SU-DHL-6 (cell line): Measurements from ENCODE around the gene CEP97.
"Not testable (repeated sequence)": the region's sequence is repeated elsewhere in the genome, so short reads cannot be mapped to it uniquely, and the experiment has no call there.

Experiments
- H2AFZ ChIP-seq: fragments of 200-600 bp; sonication (generic); 2 replicates; pipeline ENCODE4 v1.6.1; 2014; ENCODE audit warnings: low read depth, mild to moderate bottlenecking, moderate library complexity, mixed read lengths, antibody characterized with exemption, low read length; ENCODE audit not compliant: severe bottlenecking
- H3F3A ChIP-seq: fragments of 200-600 bp; shearing (Covaris generic); 2 replicates; pipeline ENCODE4 v1.6.0; 2016; ENCODE audit warnings: antibody characterized with exemption, mild to moderate bottlenecking; ENCODE audit not compliant: insufficient read depth
- H3K27ac ChIP-seq: fragments of 200-600 bp; sonication (generic); 2 replicates; pipeline ENCODE4 v1.5.1; 2016; ENCODE audit warnings: low read depth, mild to moderate bottlenecking, low read length, moderate library complexity, mixed read lengths
- H3K27me3 ChIP-seq: fragments of 200-600 bp; sonication (generic), shearing (Covaris generic); 2 replicates; pipeline ENCODE4 v1.6.0; 2014; ENCODE audit warnings: mild to moderate bottlenecking, low read length
- H3K36me3 ChIP-seq: fragments of 200-600 bp; sonication (generic); 2 replicates; pipeline ENCODE4 v1.6.1; 2014; ENCODE audit warnings: mild to moderate bottlenecking, low read length, mixed read lengths
- H3K4me2 ChIP-seq: fragments of 300-600, 200-600 bp; shearing (Covaris generic), sonication (generic); 2 replicates; pipeline ENCODE4 v1.6.0; 2014; ENCODE audit warnings: low read length, low read depth, mild to moderate bottlenecking; ENCODE audit not compliant: poor library complexity, severe bottlenecking
- H3K4me3 ChIP-seq: fragments of 200-600 bp; sonication (generic); 2 replicates; pipeline ENCODE4 v1.5.1; 2014; ENCODE audit warnings: antibody characterized with exemption, low read length, mild to moderate bottlenecking, mixed read lengths; ENCODE audit not compliant: insufficient read depth, poor library complexity, severe bottlenecking
- H3K79me2 ChIP-seq: fragments of 200-600 bp; sonication (generic); 2 replicates; pipeline ENCODE4 v1.6.1; 2014; ENCODE audit warnings: mild to moderate bottlenecking, low read length, moderate library complexity; ENCODE audit not compliant: insufficient read depth
- H3K9ac ChIP-seq: fragments of 200-600 bp; sonication (generic); 2 replicates; pipeline ENCODE4 v1.7.0; 2014; ENCODE audit warnings: mild to moderate bottlenecking, low read length
- H3K9me2 ChIP-seq: fragments of 200-600 bp; sonication (generic); replicated peaks from 2 replicates; pipeline ENCODE4 v1.6.1; 2014; ENCODE audit warnings: low read length; ENCODE audit not compliant: insufficient read depth
- H3K9me3 ChIP-seq: fragments of 200-600 bp; sonication (generic); 2 replicates; pipeline ENCODE4 v1.6.1; 2014; ENCODE audit warnings: low read length, mixed read lengths; ENCODE audit not compliant: insufficient read depth
- H4K20me1 ChIP-seq: fragments of 200-600 bp; sonication (generic); 2 replicates; pipeline ENCODE4 v1.6.1; 2014; ENCODE audit warnings: low read depth, mild to moderate bottlenecking, antibody characterized with exemption, low read length, moderate library complexity, mixed read lengths
- EZH2phosphoT487 ChIP-seq: fragments of 200-600 bp; sonication (generic), shearing (Covaris generic); conservative IDR thresholded peaks from 2 replicates; pipeline ENCODE4 v1.6.1; 2018; ENCODE audit warnings: mild to moderate bottlenecking, antibody characterized with exemption, low read length, moderate library complexity, mixed read lengths
- TF ChIP-seq, protein P1 (sequence below): fragments of 200-600 bp; sonication (generic); IDR thresholded peaks from one replicate; pipeline ENCODE4 v1.5.1; 2017; ENCODE audit warnings: antibody characterized with exemption, mild to moderate bottlenecking, low read length, moderate library complexity; ENCODE audit not compliant: insufficient read depth, poor library complexity, severe bottlenecking

Gene CEP97

GRCh38 chr3:101758224-101758623 is 33.8 kb downstream of the CEP97 start:
- no peak overlapping the region for H3K4me2 ChIP-seq
- H3K9me2 ChIP-seq: no peaks in the 10 kb centered on the region
- H3K4me3 ChIP-seq: no peak overlapping the region
- no peak overlapping the region for H3K27ac ChIP-seq
- peaks cover 9% of the 10 kb centered on the region; the same call in 1 of the 2 replicates for H3K79me2 ChIP-seq
- peaks cover 9% of the 10 kb centered on the region; the same call in 1 of the 2 replicates for H3F3A ChIP-seq
- H3K36me3 ChIP-seq: peaks cover 47% of the 10 kb centered on the region
- H3K9ac ChIP-seq: no peak overlapping the region
- no peak for TF ChIP-seq EZH2phosphoT487
- TF ChIP-seq, protein P1, sequence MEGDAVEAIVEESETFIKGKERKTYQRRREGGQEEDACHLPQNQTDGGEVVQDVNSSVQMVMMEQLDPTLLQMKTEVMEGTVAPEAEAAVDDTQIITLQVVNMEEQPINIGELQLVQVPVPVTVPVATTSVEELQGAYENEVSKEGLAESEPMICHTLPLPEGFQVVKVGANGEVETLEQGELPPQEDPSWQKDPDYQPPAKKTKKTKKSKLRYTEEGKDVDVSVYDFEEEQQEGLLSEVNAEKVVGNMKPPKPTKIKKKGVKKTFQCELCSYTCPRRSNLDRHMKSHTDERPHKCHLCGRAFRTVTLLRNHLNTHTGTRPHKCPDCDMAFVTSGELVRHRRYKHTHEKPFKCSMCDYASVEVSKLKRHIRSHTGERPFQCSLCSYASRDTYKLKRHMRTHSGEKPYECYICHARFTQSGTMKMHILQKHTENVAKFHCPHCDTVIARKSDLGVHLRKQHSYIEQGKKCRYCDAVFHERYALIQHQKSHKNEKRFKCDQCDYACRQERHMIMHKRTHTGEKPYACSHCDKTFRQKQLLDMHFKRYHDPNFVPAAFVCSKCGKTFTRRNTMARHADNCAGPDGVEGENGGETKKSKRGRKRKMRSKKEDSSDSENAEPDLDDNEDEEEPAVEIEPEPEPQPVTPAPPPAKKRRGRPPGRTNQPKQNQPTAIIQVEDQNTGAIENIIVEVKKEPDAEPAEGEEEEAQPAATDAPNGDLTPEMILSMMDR: no peak
- no peaks in the 10 kb centered on the region for H4K20me1 ChIP-seq
- no peak overlapping the region for H2AFZ ChIP-seq
- no peaks in the 10 kb centered on the region for H3K27me3 ChIP-seq
- no peaks in the 10 kb centered on the region for H3K9me3 ChIP-seq

DNA sequence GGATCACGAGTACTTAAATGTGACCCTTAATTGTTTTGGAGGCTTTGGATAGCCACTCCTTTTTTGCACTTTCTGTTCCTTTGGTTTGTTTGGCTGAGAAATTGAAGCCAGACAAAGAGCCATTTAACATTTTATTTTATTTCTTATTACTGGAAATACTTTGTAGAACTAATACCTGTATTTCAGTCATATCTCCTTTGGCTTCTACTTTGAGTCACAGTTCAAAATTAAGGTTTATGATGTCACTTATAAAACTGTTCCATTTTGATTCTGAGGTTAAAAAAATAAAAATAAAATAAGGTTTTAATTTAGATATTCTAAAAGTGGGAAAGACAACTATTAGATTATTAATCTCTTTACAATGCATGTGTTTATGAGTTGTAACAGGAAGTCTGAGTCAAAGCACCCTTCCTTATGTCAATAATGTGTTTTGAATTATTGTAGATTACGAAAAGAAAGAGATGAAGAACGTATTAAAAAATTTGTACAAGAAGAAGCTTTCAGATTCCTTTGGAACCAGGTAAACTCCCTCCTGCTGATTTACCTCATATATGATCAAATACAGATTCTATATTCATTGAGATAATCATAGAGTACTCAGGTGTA is 37.7 kb downstream of the CEP97 start:
- Histone ChIP-seq H3K4me2 (no peak overlapping the region), H3K4me3 (no peak overlapping the region), H3K79me2 (peaks cover 9% of the 10 kb centered on the region; the same call in 1 of the 2 replicates), H3K27me3 (no peaks in the 10 kb centered on the region), H3K9me3 (no peaks in the 10 kb centered on the region), H3K9me2 (no peaks in the 10 kb centered on the region), H3F3A (peaks cover 5% of the 10 kb centered on the region; the same call in 1 of the 2 replicates), H3K27ac (no peak overlapping the region), H2AFZ (no peak overlapping the region), H3K36me3 (peaks cover 47% of the 10 kb centered on the region), H4K20me1 (no peaks in the 10 kb centered on the region), H3K9ac (no peak overlapping the region)
- TF ChIP-seq EZH2phosphoT487: no peak
- TF ChIP-seq, protein P1: no peak

- not testable (repeated sequence) for H3K9me2 ChIP-seq, H2AFZ ChIP-seq, H3K4me3 ChIP-seq, H3K36me3 ChIP-seq, H4K20me1 ChIP-seq, H3K9ac ChIP-seq, H3K27me3 ChIP-seq, H3K9me3 ChIP-seq
- Histone ChIP-seq H3K27ac (peak overlapping the region; percentile 72), H3K4me2 (peak overlapping the region; percentile 94), H3F3A (peaks cover 23% of the 10 kb centered on the region), H3K79me2 (peaks cover 26% of the 10 kb centered on the region)
These were observed 53.4 kb downstream of the CEP97 start for GRCh38 chr3:101777745-101778281.

- Histone ChIP-seq H4K20me1 (no peaks in the 10 kb centered on the region), H3K36me3 (peaks cover 8% of the 10 kb centered on the region; the same call in 1 of the 2 replicates), H2AFZ (peak overlapping the region; percentile 77), H3F3A (peaks cover 18% of the 10 kb centered on the region), H3K9me3 (no peaks in the 10 kb centered on the region), H3K27ac (peak overlapping the region; percentile 72), H3K4me2 (peak overlapping the region; percentile 94), H3K4me3 (peak overlapping the region; percentile 77), H3K27me3 (no peaks in the 10 kb centered on the region), H3K9me2 (no peaks in the 10 kb centered on the region), H3K9ac (peak overlapping the region; percentile 74), H3K79me2 (peaks cover 26% of the 10 kb centered on the region)
- TF ChIP-seq, protein P1: no peak
- TF ChIP-seq EZH2phosphoT487: no peak
These were observed 54.1 kb downstream of the CEP97 start for GRCh38 chr3:101778385-101779046.
